ENCODE data around the gene BCL2A1. TPM values are rescaled to one million over a fixed set of nuclear protein-coding genes. Genes with fewer than 3 reads are reported as not detected.

The BCL2A1 gene
- polyA plus RNA-seq, 1 experiment, result not detected

GRCh38 chr15:79960502-79961212 is 10.3 kb downstream of the BCL2A1 start:
- Histone ChIP-seq H3K36me3 (ENCODE audit: control insufficient read depth, insufficient read depth, low read length) (no peaks in the 10 kb centered on the region), H3K27me3 (ENCODE audit: control insufficient read depth, insufficient read depth, low read length) (no peaks in the 10 kb centered on the region), H3K4me3 (ENCODE audit: low read depth, low read length) (no peak overlapping the region)
- CTCF ChIA-PET, result interaction anchor here (0.8 kb wide), 1 partner anchor 28 kb away, joined by 3 read pairs; no protein-coding TSS in a partner anchor
- TF ChIP-seq CTCF (IDR thresholded peaks at IDR 0.05; ENCODE audit: insufficient read depth, low read depth, low read length), result no peak
- POLR2A ChIA-PET, result no interaction called here
- DNase-seq (ENCODE audit: low read depth), result no peak

- Histone ChIP-seq H3K4me3 (ENCODE audit: low read depth, low read length) (no peak overlapping the region), H3K36me3 (ENCODE audit: control insufficient read depth, insufficient read depth, low read length) (no peaks in the 10 kb centered on the region), H3K27me3 (ENCODE audit: control insufficient read depth, insufficient read depth, low read length) (no peaks in the 10 kb centered on the region)
- POLR2A ChIA-PET, result no interaction called here
- no peak for DNase-seq (ENCODE audit: low read depth)
- CTCF ChIA-PET, result no interaction called here
- no peak for TF ChIP-seq CTCF (IDR thresholded peaks at IDR 0.05; ENCODE audit: insufficient read depth, low read depth, low read length)
Measured at GRCh38 chr15:79957741-79958140, 13.3 kb downstream of the BCL2A1 start.

- POLR2A ChIA-PET, result no interaction called here
- DNase-seq (ENCODE audit: low read depth), result no peak
Measured at GRCh38 chr15:79956354-79956939, 14.5 kb downstream of the BCL2A1 start.

GRCh38 chr15:79954661-79955060 is 16.3 kb downstream of the BCL2A1 start:
- DNase-seq (ENCODE audit: low read depth), result no peak
- ChIA-PET POLR2A (no interaction called here), CTCF (no interaction called here)
- TF ChIP-seq CTCF (IDR thresholded peaks at IDR 0.05; ENCODE audit: insufficient read depth, low read depth, low read length), result no peak
- no peak overlapping the region for H3K4me3 ChIP-seq (ENCODE audit: low read depth, low read length)
- no peaks in the 10 kb centered on the region for H3K27me3 ChIP-seq (ENCODE audit: control insufficient read depth, insufficient read depth, low read length)
- H3K36me3 ChIP-seq (ENCODE audit: control insufficient read depth, insufficient read depth, low read length), result no peaks in the 10 kb centered on the region

More at GRCh38 chr15:79956354-79956939, 14.5 kb downstream of the BCL2A1 start:
- H3K36me3 ChIP-seq (ENCODE audit: control insufficient read depth, insufficient read depth, low read length), result no peaks in the 10 kb centered on the region
- no peak overlapping the region for H3K4me3 ChIP-seq (ENCODE audit: low read depth, low read length)
- CTCF ChIA-PET, result no interaction called here
- TF ChIP-seq CTCF (IDR thresholded peaks at IDR 0.05; ENCODE audit: insufficient read depth, low read depth, low read length), result no peak
- no peaks in the 10 kb centered on the region for H3K27me3 ChIP-seq (ENCODE audit: control insufficient read depth, insufficient read depth, low read length)

- POLR2A ChIA-PET, result no interaction called here
- no peak for DNase-seq (ENCODE audit: low read depth)
Measured at GRCh38 chr15:79953951-79954444, 17.0 kb downstream of the BCL2A1 start.

More at GRCh38 chr15:79953951-79954444, 17.0 kb downstream of the BCL2A1 start:
- Histone ChIP-seq H3K36me3 (ENCODE audit: control insufficient read depth, insufficient read depth, low read length) (no peaks in the 10 kb centered on the region), H3K4me3 (ENCODE audit: low read depth, low read length) (no peak overlapping the region), H3K27me3 (ENCODE audit: control insufficient read depth, insufficient read depth, low read length) (no peaks in the 10 kb centered on the region)
- CTCF ChIA-PET, result interaction anchor here (0.6 kb wide), 1 partner anchor 53 kb away, joined by 4 read pairs; no protein-coding TSS in a partner anchor
- no peak for TF ChIP-seq CTCF (IDR thresholded peaks at IDR 0.05; ENCODE audit: insufficient read depth, low read depth, low read length)

Data from BJ (cell line).